Stimulated activated naive CD8-positive, alpha-beta T cell treated with anti-CD3 and anti-CD28 coated beads, Interleukin-15, amount 100 ng/mL, for 72 hours (primary cell): ENCODE measurements around the gene RNF145.
"Not testable (repeated sequence)": the region's sequence is repeated elsewhere in the genome, so short reads cannot be mapped to it uniquely, and the experiment has no call there.

ENCODE experiments used
- ATAC-seq: fragments of 150-1000 bp; cut with Tn5 transposase; 2 replicates; pipeline ENCODE4 v1.10.0; 2021; ENCODE audit warnings: mild to moderate bottlenecking, moderate library complexity
- DNase-seq, 2 donors: peaks; one replicate each; pipeline ENCODE4 v3.0.0; 2021 to 2022
- H3K27ac Mint-ChIP-seq, 2 donors: one replicate each; pipeline ENCODE4 v1.8.0; 2022; ENCODE audit warnings: mild to moderate bottlenecking in 2 of 2, mixed read lengths in 2 of 2, moderate library complexity in 2 of 2
- H3K27me3 Mint-ChIP-seq: one replicate; pipeline ENCODE4 v1.8.0; 2022; ENCODE audit warnings: mixed read lengths
- H3K4me1 Mint-ChIP-seq: one replicate; pipeline ENCODE4 v1.8.0; 2022; ENCODE audit warnings: mild to moderate bottlenecking, mixed read lengths
- H3K4me3 Mint-ChIP-seq, 2 donors: one replicate each; pipeline ENCODE4 v1.8.0; 2022; ENCODE audit warnings: mild to moderate bottlenecking in 2 of 2, mixed read lengths in 2 of 2, moderate library complexity in 1 of 2
- H3K9me3 Mint-ChIP-seq, 2 donors: one replicate each; pipeline ENCODE4 v1.8.0; 2022; ENCODE audit warnings: mixed read lengths in 2 of 2

Gene RNF145

DNA sequence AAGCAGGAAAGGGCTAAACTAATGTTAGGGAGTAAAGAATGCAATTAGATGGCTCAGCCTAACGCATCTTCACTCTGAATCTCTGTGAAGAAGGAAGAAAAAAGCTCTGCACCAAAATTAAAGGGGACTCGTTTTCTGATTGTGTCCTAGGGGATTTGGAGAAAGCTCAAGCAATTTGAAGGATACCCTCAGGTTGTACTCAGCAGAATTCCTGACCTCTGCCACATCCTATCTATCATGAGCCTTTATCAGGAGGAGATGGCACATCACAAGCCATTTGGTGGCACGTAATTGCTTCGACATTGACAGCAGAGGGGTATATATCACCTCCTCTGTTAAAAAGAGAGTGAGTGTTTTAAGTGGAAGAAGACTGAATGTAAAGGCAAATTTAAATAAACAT lies 77.4 kb downstream of the RNF145 start:
- Mint-ChIP-seq H3K4me1 (no peaks in the 10 kb centered on the region), H3K27ac (no peak overlapping the region), H3K4me3 (no peak overlapping the region), H3K27me3 (peaks cover under 1% of the 10 kb centered on the region), H3K9me3 (no peaks in the 10 kb centered on the region)
- no peak for DNase-seq
- ATAC-seq, result no peak

DNA sequence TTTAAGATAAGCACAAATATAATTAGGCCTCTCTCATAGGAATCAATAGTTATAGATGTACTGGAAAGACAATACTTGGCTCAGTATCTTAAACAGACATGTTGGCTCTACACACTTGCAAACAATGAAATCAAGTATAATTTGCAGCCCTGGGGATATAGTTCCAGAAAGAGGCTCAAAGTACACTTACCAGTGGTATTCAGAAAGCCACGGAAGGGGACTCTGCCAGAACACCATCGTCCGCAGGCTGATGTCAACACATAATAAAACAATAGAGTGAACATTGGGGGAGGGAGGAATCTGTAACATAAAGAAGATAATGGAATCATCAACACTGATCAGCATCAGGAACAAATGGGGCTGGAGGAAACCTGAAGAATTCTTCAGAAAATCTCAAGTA lies 78.5 kb downstream of the RNF145 start:
- no peaks in the 10 kb centered on the region for H3K27me3 Mint-ChIP-seq
- H3K4me1 Mint-ChIP-seq, result no peaks in the 10 kb centered on the region
- no peak overlapping the region for H3K4me3 Mint-ChIP-seq
- DNase-seq (no peak), ATAC-seq (no peak)
- no peak overlapping the region for H3K27ac Mint-ChIP-seq
- H3K9me3 Mint-ChIP-seq, result peaks cover 2% of the 10 kb centered on the region in 2 donors

DNA sequence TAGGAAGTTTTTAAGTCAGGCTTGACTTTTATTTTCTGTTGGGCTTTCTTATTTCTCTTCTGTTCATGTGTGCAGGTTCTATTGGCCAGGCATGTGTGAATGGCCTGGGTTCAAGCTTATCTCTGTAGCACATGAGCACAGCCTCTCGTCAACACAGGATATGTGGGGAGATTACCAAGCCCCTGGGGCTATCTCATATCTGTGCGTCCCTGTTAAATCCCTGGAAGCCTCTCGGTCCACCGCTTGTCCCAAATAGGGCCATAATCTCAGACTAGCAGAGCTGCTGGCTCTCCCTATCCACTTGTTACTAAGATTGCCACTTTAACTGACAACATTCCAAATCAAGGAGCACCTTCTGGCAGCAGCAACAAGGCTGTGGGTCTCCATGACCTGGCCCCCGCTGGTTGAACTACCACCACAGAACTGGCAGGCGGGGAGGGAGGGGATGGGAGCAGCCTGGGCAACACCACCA lies 81.2 kb downstream of the RNF145 start:
- Mint-ChIP-seq H3K4me1 (peaks cover 10% of the 10 kb centered on the region), H3K27ac (no peak overlapping the region), H3K27me3 (no peaks in the 10 kb centered on the region), H3K9me3 (peaks cover 13 to 23% of the 10 kb centered on the region in 2 donors), H3K4me3 (no peak overlapping the region)
- no peak for ATAC-seq
- no peak for DNase-seq

GRCh38 chr5:159123700-159124099 lies 85.7 kb downstream of the RNF145 start:
- Mint-ChIP-seq H3K9me3 (peaks cover 13 to 23% of the 10 kb centered on the region in 2 donors), H3K27me3 (no peaks in the 10 kb centered on the region), H3K4me1 (peaks cover 26% of the 10 kb centered on the region), H3K4me3 (no peak overlapping the region), H3K27ac (no peak overlapping the region)
- no peak for DNase-seq
- peak; percentile 80 for ATAC-seq

GRCh38 chr5:159123189-159123588 lies 86.2 kb downstream of the RNF145 start:
- H3K4me1 Mint-ChIP-seq, result peaks cover 26% of the 10 kb centered on the region
- H3K4me3 Mint-ChIP-seq, result no peak overlapping the region
- ATAC-seq, result no peak
- no peaks in the 10 kb centered on the region for H3K27me3 Mint-ChIP-seq
- H3K9me3 Mint-ChIP-seq, result peaks cover 13 to 23% of the 10 kb centered on the region in 2 donors
- no peak overlapping the region for H3K27ac Mint-ChIP-seq
- DNase-seq, result no peak

DNA sequence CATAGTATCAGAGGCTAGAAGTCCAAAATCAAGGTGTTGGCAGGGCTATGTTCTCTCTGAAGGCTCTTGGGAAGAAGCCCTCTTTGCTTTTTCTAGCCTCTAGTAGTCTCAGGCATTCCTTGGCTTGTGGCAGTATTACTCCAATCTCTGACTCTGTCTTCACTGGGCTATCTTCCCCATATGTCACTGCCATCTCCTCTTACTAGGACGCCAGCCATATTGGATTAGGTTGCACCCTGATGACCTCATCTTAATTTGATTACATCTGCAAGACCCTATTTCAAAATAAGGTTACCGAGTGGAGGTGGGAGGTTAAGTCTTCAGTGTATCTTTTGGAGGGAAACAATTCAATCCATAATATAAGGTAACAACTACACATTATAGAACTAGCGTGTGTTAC lies 88.3 kb downstream of the RNF145 start:
- Mint-ChIP-seq H3K4me3 (peak overlapping the region in 1 of 2 donors; percentile 2), H3K27ac (peak overlapping the region; percentile 29 to 66), H3K4me1 (peaks cover 26% of the 10 kb centered on the region), H3K9me3 (peaks cover 13 to 23% of the 10 kb centered on the region in 2 donors), H3K27me3 (no peaks in the 10 kb centered on the region)
- ATAC-seq (no peak), DNase-seq (no peak)

DNA sequence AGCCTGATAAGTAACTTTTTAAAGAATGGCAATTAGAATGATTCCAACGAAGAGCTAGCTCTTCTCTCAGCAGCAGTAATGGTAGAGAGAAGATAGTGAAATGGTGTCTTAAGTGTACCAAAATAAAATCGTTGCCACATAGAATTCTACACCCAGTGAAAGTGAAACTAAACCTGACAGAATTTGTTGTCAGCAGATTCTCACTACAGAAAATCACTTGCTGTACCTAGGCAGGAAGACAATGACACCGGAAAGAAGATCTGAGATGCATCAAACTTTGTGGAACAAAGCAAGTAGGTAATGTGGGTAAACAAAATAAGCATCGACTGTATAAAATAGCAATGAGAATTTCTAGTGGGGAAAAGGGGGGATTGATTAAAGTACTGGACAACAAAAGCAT lies 88.9 kb downstream of the RNF145 start:
- Mint-ChIP-seq H3K4me1 (peaks cover 26% of the 10 kb centered on the region), H3K27ac (peak overlapping the region; percentile 29 to 85), H3K4me3 (peak overlapping the region; percentile 70 to 79), H3K27me3 (no peaks in the 10 kb centered on the region), H3K9me3 (peaks cover 7 to 18% of the 10 kb centered on the region in 2 donors)
- DNase-seq, result no peak
- peak; percentile 80 for ATAC-seq

DNA sequence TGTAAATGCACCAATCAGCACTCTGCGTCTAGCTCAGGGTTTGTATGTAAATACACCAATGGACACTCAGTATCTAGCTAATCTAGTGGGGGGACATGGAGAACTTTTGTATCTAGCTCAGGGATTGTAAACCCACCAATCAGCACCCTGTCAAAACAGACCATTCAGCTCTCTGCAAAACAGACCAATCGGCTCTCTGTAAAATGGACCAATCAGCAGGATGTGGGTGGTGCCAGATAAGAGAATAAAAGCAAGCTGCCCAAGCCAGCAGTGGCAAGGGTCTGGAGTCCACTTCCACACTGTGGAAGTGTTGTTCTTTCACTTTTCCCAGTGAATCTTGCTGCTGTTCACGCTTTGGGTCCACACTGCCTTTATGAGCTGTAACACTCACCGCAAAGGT lies 89.5 kb downstream of the RNF145 start:
- Mint-ChIP-seq H3K27ac (peak overlapping the region; percentile 29 to 85), H3K4me3 (peak overlapping the region; percentile 70 to 79), H3K9me3 (peaks cover under 1 to 12% of the 10 kb centered on the region in 2 donors), H3K4me1 (peaks cover 26% of the 10 kb centered on the region)
- ATAC-seq, DNase-seq, H3K27me3 Mint-ChIP-seq: not testable (repeated sequence)

DNA sequence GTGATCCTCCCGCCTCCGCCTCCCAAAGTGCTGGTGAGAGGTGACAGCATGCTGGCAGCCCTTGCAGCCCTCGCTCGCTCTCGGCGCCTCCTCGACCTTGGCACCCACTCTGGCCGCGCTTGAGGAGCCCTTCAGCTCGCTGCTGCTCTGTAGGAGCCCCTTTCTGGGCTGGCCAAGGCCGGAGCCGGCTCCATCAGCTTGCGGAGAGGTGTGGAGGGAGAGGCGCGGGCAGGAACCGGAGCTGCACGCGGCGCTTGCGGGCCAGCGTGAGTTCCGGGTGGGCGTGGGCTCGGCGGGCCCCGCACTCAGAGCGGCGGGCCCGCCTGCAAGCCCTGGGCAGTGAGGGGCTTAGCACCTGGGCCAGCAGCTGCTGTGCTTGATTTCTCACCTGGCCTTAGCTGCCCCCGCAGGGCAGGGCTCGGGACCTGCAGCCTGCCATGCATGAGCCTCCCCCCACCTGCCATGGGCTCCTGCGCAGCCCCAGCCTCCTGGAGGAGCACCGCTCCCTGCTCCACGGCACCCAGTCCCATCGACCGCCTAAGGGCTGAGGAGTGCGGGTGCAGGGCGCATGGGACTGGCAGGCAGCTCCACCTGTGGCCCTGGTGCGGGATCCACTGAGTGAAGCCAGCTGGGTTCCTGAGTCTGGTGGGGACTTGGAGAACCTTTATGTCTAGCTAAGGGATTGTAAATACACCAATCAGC lies 90.2 kb downstream of the RNF145 start:
- not testable (repeated sequence) for H3K9me3 Mint-ChIP-seq, H3K27me3 Mint-ChIP-seq, H3K27ac Mint-ChIP-seq, DNase-seq, ATAC-seq, H3K4me3 Mint-ChIP-seq
- H3K4me1 Mint-ChIP-seq, result peaks cover 24% of the 10 kb centered on the region

DNA sequence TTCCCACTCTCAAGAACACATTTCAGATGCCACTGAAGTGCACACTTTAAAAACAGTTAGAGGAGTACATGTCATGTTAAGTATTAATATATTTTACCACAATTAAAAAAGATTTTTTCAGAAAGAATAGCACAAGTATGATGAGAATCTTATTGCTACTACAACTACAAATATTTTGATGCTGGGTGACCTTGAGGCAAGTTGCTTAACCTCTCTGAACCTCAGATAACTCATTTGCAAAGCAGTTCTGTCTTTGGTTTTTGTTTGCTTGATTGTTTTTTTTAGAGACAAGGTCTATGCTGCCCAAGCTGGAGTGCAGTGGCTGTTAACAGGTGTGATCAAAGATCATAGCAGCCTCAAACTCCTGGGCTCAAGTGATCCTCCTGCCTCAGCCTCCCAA lies 95.9 kb downstream of the RNF145 start:
- Mint-ChIP-seq H3K9me3 (no peaks in the 10 kb centered on the region), H3K4me3 (no peak overlapping the region), H3K4me1 (no peaks in the 10 kb centered on the region), H3K27me3 (peaks cover 20% of the 10 kb centered on the region), H3K27ac (no peak overlapping the region)
- DNase-seq (no peak), ATAC-seq (no peak)

- no peaks in the 10 kb centered on the region for H3K4me1 Mint-ChIP-seq
- no peak overlapping the region for H3K27ac Mint-ChIP-seq
- no peak overlapping the region for H3K4me3 Mint-ChIP-seq
- no peak for ATAC-seq
- no peaks in the 10 kb centered on the region for H3K9me3 Mint-ChIP-seq
- peaks cover 20% of the 10 kb centered on the region for H3K27me3 Mint-ChIP-seq
- no peak for DNase-seq
These were observed 96.9 kb downstream of the RNF145 start for GRCh38 chr5:159112436-159112835.
